ENCODE results near the gene ASPSCR1. TPM values are rescaled to one million over a fixed set of nuclear protein-coding genes. Genes with fewer than 3 reads are reported as not detected.

ASPSCR1 gene
- total and polyA plus RNA-seq, 2 of the 13 experiments (the other 11 are each of a cell fraction or from before 2014, with no cell fraction given), result 274 to 314 TPM

- TF ChIP-seq, protein P1, sequence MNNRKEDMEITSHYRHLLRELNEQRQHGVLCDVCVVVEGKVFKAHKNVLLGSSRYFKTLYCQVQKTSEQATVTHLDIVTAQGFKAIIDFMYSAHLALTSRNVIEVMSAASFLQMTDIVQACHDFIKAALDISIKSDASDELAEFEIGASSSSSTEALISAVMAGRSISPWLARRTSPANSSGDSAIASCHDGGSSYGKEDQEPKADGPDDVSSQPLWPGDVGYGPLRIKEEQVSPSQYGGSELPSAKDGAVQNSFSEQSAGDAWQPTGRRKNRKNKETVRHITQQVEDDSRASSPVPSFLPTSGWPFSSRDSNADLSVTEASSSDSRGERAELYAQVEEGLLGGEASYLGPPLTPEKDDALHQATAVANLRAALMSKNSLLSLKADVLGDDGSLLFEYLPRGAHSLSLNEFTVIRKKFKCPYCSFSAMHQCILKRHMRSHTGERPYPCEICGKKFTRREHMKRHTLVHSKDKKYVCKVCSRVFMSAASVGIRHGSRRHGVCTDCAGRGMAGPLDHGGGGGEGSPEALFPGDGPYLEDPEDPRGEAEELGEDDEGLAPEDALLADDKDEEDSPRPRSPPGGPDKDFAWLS (CRISPR knock-in tag; IDR thresholded peaks at IDR 0.05; ENCODE audit: borderline replicate concordance), result no peak
- no peak for TF ChIP-seq ZNF672 (CRISPR knock-in tag; IDR thresholded peaks at IDR 0.05)
- TF ChIP-seq ZSCAN29 (CRISPR knock-in tag; conservative IDR thresholded peaks at IDR 0.05), result no peak
- TF ChIP-seq, protein P2, sequence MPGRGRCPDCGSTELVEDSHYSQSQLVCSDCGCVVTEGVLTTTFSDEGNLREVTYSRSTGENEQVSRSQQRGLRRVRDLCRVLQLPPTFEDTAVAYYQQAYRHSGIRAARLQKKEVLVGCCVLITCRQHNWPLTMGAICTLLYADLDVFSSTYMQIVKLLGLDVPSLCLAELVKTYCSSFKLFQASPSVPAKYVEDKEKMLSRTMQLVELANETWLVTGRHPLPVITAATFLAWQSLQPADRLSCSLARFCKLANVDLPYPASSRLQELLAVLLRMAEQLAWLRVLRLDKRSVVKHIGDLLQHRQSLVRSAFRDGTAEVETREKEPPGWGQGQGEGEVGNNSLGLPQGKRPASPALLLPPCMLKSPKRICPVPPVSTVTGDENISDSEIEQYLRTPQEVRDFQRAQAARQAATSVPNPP (CRISPR knock-in tag; IDR thresholded peaks at IDR 0.05), result no peak
- TF ChIP-seq MAFG (CRISPR knock-in tag; IDR thresholded peaks at IDR 0.05), result no peak
- TF ChIP-seq RFX5 (IDR thresholded peaks at IDR 0.05; ENCODE audit: low read depth, low read length), result no peak
- TF ChIP-seq MTA1 (CRISPR knock-in tag; IDR thresholded peaks at IDR 0.05; ENCODE audit: borderline replicate concordance), result peak; percentile 74; the same call in 1 of the 2 replicates
- TF ChIP-seq KAT8 (CRISPR knock-in tag; IDR thresholded peaks at IDR 0.05), result no peak
- TF ChIP-seq, protein P3, sequence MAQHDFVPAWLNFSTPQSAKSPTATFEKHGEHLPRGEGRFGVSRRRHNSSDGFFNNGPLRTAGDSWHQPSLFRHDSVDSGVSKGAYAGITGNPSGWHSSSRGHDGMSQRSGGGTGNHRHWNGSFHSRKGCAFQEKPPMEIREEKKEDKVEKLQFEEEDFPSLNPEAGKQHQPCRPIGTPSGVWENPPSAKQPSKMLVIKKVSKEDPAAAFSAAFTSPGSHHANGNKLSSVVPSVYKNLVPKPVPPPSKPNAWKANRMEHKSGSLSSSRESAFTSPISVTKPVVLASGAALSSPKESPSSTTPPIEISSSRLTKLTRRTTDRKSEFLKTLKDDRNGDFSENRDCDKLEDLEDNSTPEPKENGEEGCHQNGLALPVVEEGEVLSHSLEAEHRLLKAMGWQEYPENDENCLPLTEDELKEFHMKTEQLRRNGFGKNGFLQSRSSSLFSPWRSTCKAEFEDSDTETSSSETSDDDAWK (CRISPR knock-in tag; IDR thresholded peaks at IDR 0.05), result no peak
- no peak for TF ChIP-seq CBX1 (IDR thresholded peaks at IDR 0.05; ENCODE audit: low read depth)
- TF ChIP-seq, protein P4, sequence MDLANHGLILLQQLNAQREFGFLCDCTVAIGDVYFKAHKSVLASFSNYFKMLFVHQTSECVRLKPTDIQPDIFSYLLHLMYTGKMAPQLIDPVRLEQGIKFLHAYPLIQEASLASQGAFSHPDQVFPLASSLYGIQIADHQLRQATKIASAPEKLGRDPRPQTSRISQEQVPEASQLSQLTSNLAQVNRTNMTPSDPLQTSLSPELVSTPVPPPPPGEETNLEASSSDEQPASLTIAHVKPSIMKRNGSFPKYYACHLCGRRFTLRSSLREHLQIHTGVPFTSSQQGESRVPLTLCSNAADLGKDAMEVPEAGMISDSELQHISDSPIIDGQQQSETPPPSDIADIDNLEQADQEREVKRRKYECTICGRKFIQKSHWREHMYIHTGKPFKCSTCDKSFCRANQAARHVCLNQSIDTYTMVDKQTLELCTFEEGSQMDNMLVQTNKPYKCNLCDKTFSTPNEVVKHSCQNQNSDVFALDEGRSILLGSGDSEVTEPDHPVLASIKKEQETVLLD (CRISPR knock-in tag; IDR thresholded peaks at IDR 0.05; ENCODE audit: low read depth), result no peak
- TF ChIP-seq KDM3A (CRISPR knock-in tag; IDR thresholded peaks at IDR 0.05; ENCODE audit: low read depth), result no peak
- no peak for TF ChIP-seq ZNF639 (CRISPR knock-in tag; conservative IDR thresholded peaks at IDR 0.05)
- no peak for TF ChIP-seq KLF11 (CRISPR knock-in tag; IDR thresholded peaks at IDR 0.05)
- no peak for TF ChIP-seq ZNF234 (CRISPR knock-in tag; conservative IDR thresholded peaks at IDR 0.05)
- TF ChIP-seq XBP1 (CRISPR knock-in tag; IDR thresholded peaks at IDR 0.05), result no peak
- no peak for TF ChIP-seq NFATC3 (CRISPR knock-in tag; IDR thresholded peaks at IDR 0.05)
- no peak for TF ChIP-seq SETDB1 (CRISPR knock-in tag; IDR thresholded peaks at IDR 0.05; ENCODE audit: borderline replicate concordance)
- TF ChIP-seq, protein P5, sequence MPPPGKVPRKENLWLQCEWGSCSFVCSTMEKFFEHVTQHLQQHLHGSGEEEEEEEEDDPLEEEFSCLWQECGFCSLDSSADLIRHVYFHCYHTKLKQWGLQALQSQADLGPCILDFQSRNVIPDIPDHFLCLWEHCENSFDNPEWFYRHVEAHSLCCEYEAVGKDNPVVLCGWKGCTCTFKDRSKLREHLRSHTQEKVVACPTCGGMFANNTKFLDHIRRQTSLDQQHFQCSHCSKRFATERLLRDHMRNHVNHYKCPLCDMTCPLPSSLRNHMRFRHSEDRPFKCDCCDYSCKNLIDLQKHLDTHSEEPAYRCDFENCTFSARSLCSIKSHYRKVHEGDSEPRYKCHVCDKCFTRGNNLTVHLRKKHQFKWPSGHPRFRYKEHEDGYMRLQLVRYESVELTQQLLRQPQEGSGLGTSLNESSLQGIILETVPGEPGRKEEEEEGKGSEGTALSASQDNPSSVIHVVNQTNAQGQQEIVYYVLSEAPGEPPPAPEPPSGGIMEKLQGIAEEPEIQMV (CRISPR knock-in tag; IDR thresholded peaks at IDR 0.05; ENCODE audit: low read depth), result peak; percentile 66; the same call in 1 of the 2 replicates
- no peak for TF ChIP-seq TERF1 (CRISPR knock-in tag; IDR thresholded peaks at IDR 0.05)
- TF ChIP-seq FOXM1 (CRISPR knock-in tag; IDR thresholded peaks at IDR 0.05), result no peak
- TF ChIP-seq ZNF3 (CRISPR knock-in tag; IDR thresholded peaks at IDR 0.05), result no peak
Measured at GRCh38 chr17:82013772-82014321, 36.4 kb downstream of the ASPSCR1 start (continued).
